Tibial nerve (tissue), 4 donors: Measurements from ENCODE around the gene CDH13.
A peak's percentile ranks its signal among the peaks of the same experiment; 100 is the strongest.

Experiments used
- CTCF ChIP-seq, 5 experiments: fragments of 200-600 bp in 3 of 5; fragments of 450-650 bp in 2 of 5; sonication (generic) in 3 of 5; IDR thresholded peaks; one replicate each; pipeline ENCODE4 v1.5.1; 2016 to 2019; ENCODE audit warnings: antibody characterized with exemption in 5 of 5, mild to moderate bottlenecking in 3 of 5, moderate library complexity in 2 of 5
- EP300 ChIP-seq, 2 donors: sonication (generic); formaldehyde crosslinking; IDR thresholded peaks; one replicate each; pipeline ENCODE4 v1.6.1; 2017; ENCODE audit warnings: antibody characterized with exemption in 2 of 2, mild to moderate bottlenecking in 1 of 2
- POLR2A ChIP-seq, 2 donors: fragments of 450-650 bp; IDR thresholded peaks; one replicate each; pipeline ENCODE4 v1.6.1; 2017; ENCODE audit warnings: antibody characterized with exemption in 2 of 2, mild to moderate bottlenecking in 2 of 2, moderate library complexity in 2 of 2

GRCh38 chr16:82995924-82996441 lies 369.2 kb downstream of the CDH13 start:
- no peak for TF ChIP-seq CTCF (IDR thresholded peaks at IDR 0.05)
- no peak for TF ChIP-seq POLR2A (IDR thresholded peaks at IDR 0.05)
- TF ChIP-seq EP300 (IDR thresholded peaks at IDR 0.05) = peak in 1 of 2 donors; percentile 41
